Left ventricle myocardium inferior (tissue), 1 donor: ENCODE measurements around the gene CTSC. TPM values are rescaled to one million over a fixed set of nuclear protein-coding genes. Genes with fewer than 3 reads are reported as not detected.
A peak's percentile ranks its signal among the peaks of the same experiment; 100 is the strongest.

Experiments
- DNase-seq: peaks from one replicate; pipeline ENCODE4 v3.0.0-alpha.2; 2020
- H3K27ac ChIP-seq: fragments of 200-600 bp; replicated peaks from 2 replicates; pipeline ENCODE4 v1.8.0; 2021
- H3K27me3 ChIP-seq: fragments of 200-600 bp; 2 replicates; pipeline ENCODE4 v1.8.0; 2021; ENCODE audit warnings: low read depth
- H3K36me3 ChIP-seq: fragments of 200-600 bp; 2 replicates; pipeline ENCODE4 v1.8.0; 2021
- H3K4me1 ChIP-seq: fragments of 200-600 bp; 2 replicates; pipeline ENCODE4 v1.8.0; 2021
- H3K4me3 ChIP-seq: fragments of 200-600 bp; 2 replicates; pipeline ENCODE4 v1.8.0; 2021; ENCODE audit warnings: mild to moderate bottlenecking, moderate library complexity
- H3K9me3 ChIP-seq: fragments of 200-600 bp; replicated peaks from 2 replicates; pipeline ENCODE4 v1.8.0; 2021
- CTCF ChIP-seq: fragments of 200-600 bp; IDR thresholded peaks from 2 replicates; pipeline ENCODE4 v1.8.0; 2021; ENCODE audit warnings: antibody characterized with exemption, mild to moderate bottlenecking, borderline replicate concordance
- intact Hi-C: fragments of 100-400 bp; cut with micrococcal nuclease; formaldehyde crosslinking; loops from one replicate; pipeline ENCODE4 v1.11.0; 2022
- total RNA-seq: library from RNA; stranded (reverse); fragmentation: NEBNext Ultra II Directional; extraction: Animal tissue kit (Norgen Biotek cat#: 25700); gene quantifications from one replicate; pipeline ENCODE4 v1.2.1, GENCODE V29; 2021
- donor health status: DM: no; HTN: yes; CAD: no; lungs with severe emphysema.

CTSC gene
- total RNA-seq, 1 donor from 2014 or later = 20.0 TPM

- Histone ChIP-seq H3K4me3 (no peak overlapping the region), H3K4me1 (peaks cover 23% of the 10 kb centered on the region), H3K27ac (no peak overlapping the region), H3K27me3 (no peaks in the 10 kb centered on the region), H3K9me3 (no peaks in the 10 kb centered on the region), H3K36me3 (no peaks in the 10 kb centered on the region)
- DNase-seq = no peak
- TF ChIP-seq CTCF = no peak
- intact Hi-C loops = no loop called here
Observed at GRCh38 chr11:88341522-88342251, 4.2 kb upstream of the CTSC start.

- Histone ChIP-seq H3K27ac (no peak overlapping the region), H3K9me3 (no peaks in the 10 kb centered on the region), H3K4me3 (no peak overlapping the region), H3K27me3 (no peaks in the 10 kb centered on the region), H3K36me3 (no peaks in the 10 kb centered on the region), H3K4me1 (peaks cover 25% of the 10 kb centered on the region)
- DNase-seq = no peak
- TF ChIP-seq CTCF = no peak
- intact Hi-C loops = no loop called here
Observed at GRCh38 chr11:88340366-88340935, 2.9 kb upstream of the CTSC start.

- Histone ChIP-seq H3K4me1 (peaks cover 25% of the 10 kb centered on the region), H3K9me3 (no peaks in the 10 kb centered on the region), H3K27me3 (no peaks in the 10 kb centered on the region), H3K4me3 (peak overlapping the region; percentile 84), H3K27ac (peak overlapping the region; percentile 83), H3K36me3 (peaks cover 7% of the 10 kb centered on the region)
- no peak for TF ChIP-seq CTCF
- intact Hi-C loops = no loop called here
- DNase-seq = peak; percentile 39
Observed at GRCh38 chr11:88337987-88338668, 592 bp upstream of the CTSC start.

- Histone ChIP-seq H3K9me3 (no peaks in the 10 kb centered on the region), H3K27ac (no peak overlapping the region), H3K4me1 (peaks cover 25% of the 10 kb centered on the region), H3K4me3 (peak overlapping the region; percentile 84), H3K36me3 (peaks cover 9% of the 10 kb centered on the region), H3K27me3 (no peaks in the 10 kb centered on the region)
- no peak for DNase-seq
- intact Hi-C loops = no loop called here
- TF ChIP-seq CTCF = no peak
Observed at GRCh38 chr11:88335284-88335683, 2.3 kb downstream of the CTSC start.

GRCh38 chr11:88333862-88334261 is 3.7 kb downstream of the CTSC start:
- DNase-seq = no peak
- Histone ChIP-seq H3K27me3 (no peaks in the 10 kb centered on the region), H3K9me3 (no peaks in the 10 kb centered on the region), H3K4me3 (no peak overlapping the region), H3K27ac (no peak overlapping the region), H3K36me3 (peaks cover 9% of the 10 kb centered on the region), H3K4me1 (peaks cover 22% of the 10 kb centered on the region)
- no peak for TF ChIP-seq CTCF
- intact Hi-C loops = no loop called here
